KG1 (cell line): ENCODE results near the gene BANF1.
"Not testable (repeated sequence)": the region's sequence is repeated elsewhere in the genome, so short reads cannot be mapped to it uniquely, and the experiment has no call there.

Source experiments
- DNase-seq: peaks from one replicate; lab custom pipeline; 2025; lab: John Stamatoyannopoulos, UW

Gene BANF1

DNA sequence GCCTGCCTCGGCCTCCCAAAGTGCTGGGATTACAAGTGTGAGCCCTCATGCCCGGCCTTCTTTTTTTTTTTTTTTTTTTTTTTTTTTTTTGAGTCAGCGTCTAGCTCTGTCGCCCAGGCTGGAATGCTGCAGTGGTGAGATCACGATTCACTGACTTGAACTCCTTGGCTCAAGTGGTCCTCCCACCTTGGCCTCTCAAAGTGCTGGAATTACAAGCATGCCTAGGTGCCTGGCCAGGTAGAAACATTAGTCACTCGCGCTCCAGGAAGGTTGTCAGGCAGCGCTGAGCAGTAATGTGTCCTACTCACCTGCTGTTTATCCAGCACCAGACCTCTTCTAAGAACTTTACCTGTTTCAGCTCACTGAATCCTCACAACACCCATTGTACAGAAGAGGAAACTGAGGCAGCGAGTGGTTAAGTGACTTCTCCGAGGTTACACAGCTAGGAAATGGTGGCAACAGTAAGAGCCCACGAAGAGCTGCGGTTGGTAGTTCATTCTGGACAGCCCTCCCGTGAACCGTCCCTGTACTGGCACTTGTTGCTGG, 9.0 kb downstream of the BANF1 start:
- DNase-seq, result no peak

DNA sequence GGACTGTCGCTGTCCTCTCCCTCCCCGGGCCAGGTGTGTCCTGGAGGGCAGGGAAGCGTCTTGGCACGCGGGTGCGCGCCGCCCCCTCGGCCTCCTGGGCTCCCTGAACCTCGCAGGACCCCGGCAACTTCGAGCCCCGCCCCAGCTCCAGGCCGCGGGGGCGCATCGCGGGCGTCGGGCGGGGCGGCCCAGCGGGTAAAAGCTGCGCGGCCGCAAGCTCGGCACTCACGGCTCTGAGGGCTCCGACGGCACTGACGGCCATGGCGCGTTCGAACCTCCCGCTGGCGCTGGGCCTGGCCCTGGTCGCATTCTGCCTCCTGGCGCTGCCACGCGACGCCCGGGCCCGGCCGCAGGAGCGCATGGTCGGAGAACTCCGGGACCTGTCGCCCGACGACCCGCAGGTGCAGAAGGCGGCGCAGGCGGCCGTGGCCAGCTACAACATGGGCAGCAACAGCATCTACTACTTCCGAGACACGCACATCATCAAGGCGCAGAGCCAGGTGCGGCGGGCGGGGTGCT, 9.5 kb downstream of the BANF1 start, which contains the start of gene CST6:
CST6 (plus strand) TSS at position 224 of the 519 bp plus-strand sequence; CDS start at position 261, 37 bp downstream.
- no peak for DNase-seq

DNA sequence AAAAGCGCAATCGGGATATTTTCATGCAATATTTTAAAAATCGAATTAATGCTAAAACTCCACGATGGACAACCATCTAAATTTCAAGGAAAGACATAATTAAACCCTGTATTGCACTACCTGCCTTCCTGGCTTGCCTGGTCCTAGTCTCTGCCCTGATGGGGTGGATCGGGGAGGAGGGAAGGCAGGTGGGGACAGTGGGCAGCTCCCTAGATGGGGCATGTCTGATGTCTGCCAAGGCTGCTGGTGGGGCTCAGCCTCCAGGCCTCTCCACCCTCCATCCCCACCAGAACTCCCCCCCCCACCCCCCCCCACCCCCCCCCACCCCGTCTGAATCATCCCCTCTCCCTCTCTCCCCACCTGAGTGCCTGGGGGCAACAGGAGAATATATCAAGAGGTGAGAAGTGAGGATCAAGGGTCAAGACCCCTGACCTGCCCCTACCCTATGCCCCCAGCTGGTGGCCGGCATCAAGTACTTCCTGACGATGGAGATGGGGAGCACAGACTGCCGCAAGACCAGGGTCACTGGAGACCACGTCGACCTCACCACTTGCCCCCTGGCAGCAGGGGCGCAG, 10.2 kb downstream of the BANF1 start:
- DNase-seq, result no peak

DNA sequence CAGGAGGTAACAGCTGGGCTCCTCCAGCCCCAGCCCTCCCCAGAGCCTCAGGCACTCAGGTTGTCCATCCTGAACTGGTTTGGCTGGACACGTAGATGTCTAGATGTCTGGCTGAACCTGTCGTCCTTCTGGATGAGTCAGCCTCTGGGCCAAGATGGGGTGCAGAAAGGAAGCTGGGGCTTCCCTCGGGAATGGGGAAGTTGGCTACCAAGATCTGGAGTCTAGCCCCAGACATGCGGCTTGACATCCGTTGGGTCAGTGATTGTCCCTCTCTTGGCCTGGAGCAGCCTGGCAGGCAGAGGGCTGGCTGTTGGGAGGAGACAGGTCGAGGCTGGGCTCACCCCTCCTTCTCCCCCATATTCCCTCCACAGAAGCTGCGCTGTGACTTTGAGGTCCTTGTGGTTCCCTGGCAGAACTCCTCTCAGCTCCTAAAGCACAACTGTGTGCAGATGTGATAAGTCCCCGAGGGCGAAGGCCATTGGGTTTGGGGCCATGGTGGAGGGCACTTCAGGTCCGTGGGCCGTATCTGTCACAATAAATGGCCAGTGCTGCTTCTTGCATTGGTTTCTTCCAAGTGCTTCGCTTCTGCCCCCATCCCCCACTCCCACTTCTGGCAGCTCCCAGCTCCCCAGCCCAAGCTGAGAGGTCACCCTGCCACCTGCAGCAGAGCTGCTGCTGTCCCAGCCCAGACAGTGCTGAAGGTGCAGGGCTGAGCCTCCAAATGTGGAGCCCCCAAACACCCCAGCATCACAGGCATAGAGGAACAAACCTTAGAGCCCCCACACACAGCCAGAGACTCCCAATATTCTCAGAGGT, 10.9 kb downstream of the BANF1 start:
- no peak for DNase-seq

DNA sequence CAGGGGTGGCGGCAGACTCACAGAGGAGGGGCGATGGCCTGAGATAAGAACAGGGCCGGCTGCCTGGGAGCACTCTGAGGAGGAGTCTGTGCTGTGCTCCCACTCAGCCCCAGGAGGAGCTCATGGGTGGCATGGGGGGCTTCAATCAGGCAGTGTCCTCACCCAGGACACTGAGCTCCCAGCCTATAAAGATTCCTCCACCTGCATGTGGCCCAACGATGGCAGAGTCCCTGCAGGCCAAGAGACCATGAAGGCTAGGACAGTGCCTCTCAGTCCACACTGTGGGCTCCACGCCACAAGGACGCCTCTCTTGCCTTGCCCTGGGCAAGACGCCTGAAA, 11.4 kb downstream of the BANF1 start:
- DNase-seq, result no peak

DNA sequence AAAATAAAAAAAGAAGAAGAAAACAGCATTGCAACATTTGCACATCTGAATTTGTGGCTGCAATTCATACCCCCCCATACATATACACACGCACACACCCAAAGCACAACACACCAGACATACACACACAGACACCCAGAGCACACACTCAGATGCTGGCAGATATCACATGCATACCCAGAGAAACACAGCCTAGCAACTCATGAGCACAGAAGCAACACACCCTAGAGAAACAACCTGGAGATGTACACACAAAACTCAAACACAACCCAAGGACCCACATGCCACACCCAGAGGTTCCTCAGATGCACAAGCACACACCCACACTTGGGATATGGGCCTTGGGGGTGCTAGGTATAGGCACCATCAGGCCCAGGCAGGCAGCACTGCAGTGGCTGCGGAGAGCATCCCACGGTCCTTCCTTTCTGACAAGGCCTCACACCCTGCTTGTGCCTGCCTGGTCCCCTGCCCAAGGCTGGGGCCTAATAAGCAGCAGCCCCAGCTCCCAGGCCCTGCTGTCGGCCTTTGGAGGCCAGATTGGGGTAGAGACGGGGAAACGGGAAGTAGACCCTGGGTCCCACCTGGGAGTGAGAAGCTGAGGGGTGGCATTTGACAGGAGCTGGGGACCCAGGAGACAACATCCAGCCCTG, 12.6 kb downstream of the BANF1 start:
- DNase-seq, result no peak

DNA sequence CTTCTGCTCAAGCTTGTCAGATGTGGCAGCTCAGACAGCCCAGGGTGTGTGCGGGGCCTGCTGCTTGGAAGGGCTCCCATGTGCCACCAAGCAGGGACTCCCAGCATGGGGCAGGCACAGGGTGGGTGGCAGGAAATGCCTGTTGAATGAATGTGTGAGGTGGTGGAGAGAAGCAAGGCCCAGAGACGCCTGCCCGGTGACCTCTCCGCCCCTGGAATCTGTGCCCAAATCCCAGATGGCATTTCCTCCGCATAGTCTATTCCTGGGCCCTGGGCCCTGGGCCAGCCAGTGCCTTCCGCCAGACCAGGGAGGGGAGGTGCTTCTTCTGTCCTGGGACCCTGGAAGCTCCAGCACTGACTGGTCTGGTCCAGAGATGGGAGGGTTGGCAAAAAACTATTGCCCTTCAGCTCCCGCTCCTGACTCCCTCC, 13.2 kb downstream of the BANF1 start:
- no peak for DNase-seq

DNA sequence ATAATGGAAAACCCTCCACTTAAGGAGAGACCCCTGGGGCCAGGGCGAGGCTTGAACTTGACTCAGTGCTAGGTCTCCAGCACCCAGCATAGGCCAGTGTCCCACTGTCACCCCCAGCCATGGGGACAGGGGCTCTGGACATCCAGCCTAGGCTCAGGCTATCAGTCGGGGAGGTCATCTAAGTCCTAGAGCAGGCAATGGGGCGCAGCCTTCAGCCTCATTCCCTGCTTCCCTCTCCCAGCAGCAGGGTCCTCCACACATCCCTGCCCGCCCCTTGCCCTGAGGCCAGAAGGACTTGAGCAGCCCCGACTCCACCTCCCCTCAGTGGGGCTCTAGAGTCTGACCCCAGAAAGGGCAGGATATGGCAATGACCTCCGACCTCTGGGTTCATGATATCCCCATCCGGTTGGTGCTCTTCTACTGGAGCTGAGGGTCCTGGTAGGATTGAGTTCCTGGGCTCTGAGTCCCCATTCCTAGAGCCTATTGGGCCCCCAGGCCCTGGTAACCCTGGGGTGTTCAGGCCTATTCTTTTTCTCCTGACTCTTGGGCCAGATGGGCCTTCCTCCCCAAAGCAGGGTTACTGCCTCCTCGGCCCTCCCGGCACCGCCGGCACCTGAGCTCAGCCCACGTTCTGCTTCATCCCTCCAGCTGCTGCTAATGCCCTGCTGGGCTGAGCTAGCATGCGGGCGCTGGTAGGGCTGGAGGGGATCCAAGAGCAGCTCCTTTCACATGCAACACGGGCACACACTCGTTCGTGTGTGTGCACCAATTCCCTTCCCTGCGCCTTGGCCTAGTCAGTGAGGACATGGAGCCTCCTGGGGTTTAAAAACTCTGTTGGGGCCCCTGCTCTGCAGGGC, 13.9 kb downstream of the BANF1 start:
- DNase-seq, result no peak

DNA sequence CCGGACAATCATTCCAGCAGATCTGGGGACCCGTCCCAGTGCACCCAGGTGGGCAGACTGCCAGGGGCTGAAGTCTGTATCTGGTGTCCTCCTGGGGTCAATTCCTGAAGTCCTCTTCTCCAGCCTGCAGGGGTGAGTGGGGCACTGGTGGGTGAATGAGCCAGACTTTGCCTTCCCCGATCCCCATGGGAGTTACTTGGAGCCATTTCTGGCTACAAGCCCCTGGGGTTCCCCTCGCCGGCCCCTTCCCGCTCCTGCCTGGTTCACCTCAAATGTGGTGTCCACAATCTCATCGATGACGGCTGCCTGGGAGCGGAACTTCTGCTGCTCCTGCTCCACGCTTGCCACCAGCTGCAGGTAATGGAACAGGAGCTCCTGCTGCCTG, 14.5 kb downstream of the BANF1 start:
- no peak for DNase-seq

DNA sequence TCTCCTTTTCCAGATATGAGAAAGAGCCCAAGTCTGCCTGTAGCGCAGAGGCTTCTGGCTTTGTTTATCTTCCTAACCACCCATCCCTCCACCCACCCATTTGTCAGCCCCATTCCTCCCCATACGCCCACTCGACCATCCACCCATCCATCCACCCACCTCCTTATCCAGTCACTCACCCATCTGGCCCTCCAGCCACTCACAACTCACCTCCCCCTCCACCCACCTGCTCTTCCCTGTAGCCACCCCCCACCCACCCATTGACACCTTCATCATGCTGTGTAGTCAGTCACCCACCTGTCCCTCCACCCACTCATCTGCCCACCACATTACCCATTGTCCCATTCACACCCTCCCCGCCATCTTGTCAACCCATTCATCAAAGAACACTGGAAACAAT, 15.0 kb downstream of the BANF1 start:
- DNase-seq, result no peak

DNA sequence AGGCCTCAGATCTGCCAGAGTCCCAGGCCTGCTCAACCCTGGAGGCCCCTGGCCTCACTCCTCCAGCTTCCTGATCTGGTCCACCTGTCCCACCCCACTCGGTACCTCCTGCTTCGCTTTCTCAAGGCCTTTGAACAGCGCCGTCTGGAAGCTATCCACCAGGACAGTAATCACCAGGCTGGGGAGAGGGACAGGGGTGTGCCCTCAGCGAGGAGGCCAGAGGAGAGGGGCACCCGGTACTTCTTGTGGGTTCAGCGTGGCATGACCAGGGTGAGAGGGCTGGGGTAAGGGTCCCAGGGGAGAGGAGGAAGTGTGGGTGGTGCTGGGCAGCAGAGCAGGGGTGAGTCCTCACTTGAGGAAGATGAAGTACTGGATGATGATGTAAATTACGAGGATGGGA, 17.9 kb downstream of the BANF1 start:
- DNase-seq, result no peak

DNA sequence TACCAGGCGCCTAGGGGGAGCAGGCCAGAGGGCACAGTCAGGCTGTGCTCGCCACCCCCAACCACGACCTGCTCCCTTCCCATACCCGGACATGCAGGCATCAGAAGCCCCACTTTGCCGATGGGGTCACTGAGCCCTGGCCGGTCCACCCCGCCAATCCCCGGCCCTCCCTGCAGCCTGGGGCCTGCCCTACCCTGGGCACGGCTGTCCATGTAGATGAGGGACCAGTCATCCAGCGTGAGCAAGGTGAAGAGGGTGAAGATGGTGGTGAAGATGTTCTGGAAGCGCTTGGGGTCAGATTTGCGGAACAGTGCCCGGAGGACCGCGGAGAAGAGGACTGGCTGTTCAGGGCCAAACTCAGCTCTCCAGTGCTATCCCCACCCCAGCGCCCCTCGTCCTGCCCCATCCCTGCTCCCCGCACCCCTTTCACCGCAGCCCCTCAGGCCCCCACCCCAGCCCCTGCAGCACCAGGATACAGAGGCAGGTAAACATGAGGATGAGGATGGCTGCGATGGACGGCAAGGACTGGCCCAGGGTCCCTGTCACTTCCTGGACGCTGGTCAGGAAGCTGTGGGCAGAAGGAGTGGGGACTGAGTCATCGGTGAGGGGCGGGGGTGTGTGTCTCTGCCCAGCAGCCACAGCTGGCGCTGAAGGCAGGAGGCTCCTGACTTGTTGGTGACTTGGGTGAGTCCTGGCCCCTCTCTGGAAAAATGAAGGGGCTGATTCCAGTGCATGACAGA, 18.5 kb downstream of the BANF1 start:
- DNase-seq, result peak; percentile 41

DNA sequence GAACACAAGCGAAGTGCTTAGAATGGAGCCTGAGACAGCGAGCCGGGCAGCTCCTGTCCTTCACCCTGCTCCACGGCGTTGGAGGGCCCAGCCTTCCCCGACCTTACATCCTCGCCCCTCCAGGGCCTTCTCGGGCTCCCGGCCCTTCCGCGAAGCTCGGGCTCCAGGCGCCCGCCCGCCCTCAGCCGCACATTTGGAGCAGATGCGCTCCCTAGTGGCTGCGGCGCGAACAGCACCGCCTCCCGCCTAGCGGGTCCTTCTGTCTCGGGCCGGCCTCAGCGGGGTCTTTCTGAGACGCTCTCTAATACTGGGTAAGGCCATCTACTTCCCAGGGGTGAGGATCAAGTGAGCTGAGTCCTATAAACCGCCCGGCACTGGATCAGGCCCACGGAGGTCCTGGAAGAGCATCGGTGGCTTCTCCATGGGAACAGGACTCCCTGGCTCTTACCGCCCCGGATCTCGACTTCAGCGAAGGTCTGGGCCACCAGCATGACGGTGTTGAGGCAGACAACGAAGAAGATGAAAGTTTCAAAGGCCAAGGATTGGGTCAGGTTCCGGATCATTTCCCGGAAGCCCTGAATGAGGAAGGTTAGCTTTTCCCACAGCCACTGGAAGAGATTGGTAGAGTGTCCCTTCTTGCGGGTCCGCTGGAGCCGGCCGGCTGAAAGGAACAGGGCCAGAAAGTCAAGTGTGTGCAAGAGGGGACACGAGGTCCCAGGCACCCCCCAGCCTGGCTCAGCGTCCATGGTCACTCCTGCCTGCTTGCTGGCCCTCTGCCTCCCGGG, 20.3 kb downstream of the BANF1 start:
- peak; percentile 85 for DNase-seq

DNA sequence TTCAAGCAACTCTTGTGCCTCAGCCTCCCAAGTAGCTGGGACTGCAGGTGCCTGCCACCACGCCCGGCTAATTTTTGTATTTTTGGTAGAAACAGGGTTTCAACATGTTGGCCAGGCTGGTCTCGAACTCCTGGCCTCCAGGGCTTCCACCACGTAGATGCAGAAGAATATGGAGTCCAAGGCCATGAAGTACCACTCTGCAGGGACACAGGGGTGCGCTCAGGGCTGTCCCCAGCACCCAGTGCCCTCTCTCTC, 20.8 kb downstream of the BANF1 start:
- DNase-seq, result not testable (repeated sequence)

DNA sequence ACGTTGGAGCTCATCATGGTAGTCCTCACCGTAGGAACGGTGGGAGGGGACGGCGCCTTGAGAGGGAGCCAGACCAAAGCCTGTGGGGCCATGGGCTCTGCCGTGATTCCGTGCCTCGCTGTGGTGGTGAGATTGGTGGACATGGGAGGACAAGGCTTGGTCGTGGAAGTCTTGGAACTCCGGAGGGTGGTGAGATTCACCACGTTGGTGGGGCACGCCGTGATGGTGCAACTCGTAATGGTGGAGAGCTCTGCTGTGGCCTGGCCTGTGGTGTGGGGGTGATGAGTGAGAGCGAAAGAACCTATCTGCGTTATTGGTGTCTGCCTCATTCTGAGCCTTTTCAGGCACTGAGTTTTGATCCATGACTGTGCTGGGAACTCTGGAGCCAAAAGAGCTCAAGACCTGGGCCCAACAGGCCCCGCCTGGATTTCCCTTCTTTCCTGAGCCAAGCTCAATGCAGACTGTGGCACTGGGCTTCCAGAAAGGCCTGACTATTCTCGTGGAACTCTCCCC, 23.8 kb downstream of the BANF1 start, which contains the start of gene CATSPER1:
CATSPER1 (minus strand) TSS at position 463 of the 513 bp plus-strand sequence; CDS start at position 363, 100 bp downstream.
- no peak for DNase-seq

DNA sequence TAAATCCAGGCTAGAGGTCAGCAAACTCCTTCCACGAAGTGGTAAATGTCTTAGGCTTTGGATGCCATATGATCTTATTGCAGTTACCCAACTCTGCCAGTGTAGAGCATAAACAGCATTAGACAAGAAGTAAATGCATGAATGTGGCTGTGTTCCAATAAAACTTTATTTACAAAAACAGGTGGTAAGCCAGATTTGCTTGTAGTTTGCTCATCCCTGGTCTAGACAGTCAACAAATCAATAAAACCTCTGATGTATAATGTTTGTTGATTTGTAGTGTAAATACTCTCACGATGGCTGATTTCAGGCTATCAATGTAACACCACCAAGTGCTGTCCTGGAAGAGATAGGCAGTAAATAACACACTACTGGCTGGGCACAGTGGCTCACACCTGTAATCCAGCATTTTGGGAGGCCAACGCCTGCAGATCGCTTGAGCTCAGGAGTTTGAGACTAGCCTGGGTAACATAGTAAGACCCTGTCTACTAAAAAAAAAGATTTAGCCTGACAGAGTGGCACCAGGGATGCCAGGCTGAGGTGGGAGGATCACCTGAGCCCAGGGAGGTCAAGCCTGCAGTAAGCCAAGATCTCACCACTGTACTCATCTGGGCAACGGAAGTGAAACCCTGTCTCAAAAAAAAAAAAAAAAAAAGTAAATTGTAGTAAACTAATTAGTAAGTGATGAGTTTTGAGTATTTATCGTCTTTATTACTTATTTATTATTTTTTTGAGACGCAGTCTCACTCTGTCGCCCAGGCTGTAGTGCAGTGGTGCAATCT, 30.8 kb downstream of the BANF1 start:
- no peak for DNase-seq

DNA sequence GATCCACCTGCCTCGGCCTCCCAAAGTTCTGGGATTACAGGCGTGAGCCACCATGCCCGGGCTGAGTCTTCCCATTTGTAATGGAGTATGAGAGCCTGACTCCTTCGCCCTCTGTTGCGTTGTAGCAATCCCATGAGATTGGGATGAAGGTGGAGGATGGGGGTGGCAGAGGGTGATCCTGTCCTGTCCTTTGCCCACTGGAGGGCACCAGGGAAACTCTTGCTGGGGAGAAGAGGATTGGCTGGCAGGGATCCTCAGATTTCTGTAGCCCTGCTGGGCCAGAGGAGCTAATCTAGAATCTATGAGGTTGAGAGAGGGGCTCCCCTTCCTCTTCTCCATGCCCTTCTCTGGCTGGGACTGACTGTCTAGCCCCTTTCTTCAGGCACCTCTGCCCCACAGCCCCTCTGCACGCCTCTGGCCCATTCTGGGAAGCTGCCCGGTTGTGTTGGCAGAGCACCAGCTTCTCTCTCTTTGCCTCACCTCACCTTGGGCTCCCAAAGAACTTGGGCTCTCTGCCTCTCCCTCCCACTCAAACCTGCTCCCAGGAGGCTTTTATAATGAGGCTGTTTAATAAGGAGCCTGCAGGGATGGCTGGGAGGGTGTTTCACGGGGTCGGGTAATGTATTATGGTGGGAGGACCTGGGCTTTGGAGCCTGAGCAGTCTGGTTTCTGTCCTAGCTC, 33.5 kb downstream of the BANF1 start:
- no peak for DNase-seq

DNA sequence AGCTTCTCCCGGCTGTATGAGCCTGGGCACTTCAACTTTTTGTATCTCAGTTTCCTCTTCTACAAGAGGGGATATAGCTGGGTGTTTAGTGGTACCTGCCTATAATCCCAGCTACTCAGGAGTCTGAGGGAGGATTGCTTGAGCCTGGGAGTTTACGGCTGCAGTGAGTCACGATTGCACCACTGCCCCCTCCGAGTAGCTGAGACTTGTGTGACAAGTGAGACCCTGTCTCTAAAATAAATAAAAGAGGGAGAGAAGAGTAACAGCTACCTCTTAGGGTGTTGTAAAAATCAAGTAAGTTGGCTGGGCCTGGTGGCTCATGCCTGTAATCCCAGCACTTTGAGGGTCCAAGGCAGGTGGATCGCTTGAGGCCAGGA, 34.0 kb downstream of the BANF1 start:
- DNase-seq, result no peak

DNA sequence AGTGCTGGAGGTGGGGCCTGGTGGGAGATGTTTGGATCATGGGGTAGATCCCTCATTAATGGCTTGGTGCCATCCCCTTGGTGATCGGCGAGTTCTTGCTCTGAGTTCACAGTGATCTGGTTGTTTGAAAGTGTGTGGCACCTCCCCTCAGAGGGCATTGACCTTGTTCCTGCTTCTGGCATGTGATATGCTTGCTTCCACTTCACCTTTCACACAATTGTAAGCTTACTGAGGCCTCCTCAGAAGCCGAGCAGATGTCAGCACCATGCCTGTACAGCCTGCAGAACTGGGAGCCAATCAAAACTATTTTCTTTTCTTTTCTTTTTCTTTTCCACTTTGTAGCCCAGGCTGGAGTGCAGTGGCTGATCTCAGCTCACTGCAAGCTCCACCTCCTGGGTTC, 35.0 kb downstream of the BANF1 start:
- DNase-seq, result no peak
